Muscle of arm (tissue), 12 donors: Measurements from ENCODE around the gene ACTL8. TPM values are rescaled to one million over a fixed set of nuclear protein-coding genes. Genes with fewer than 3 reads are reported as not detected.

Source experiments
- DNase-seq: peaks from one replicate; pipeline ENCODE4 v3.0.0-alpha.2; 2013
- polyA plus RNA-seq, 12 donors: library from polyadenylated mRNA; unstranded; fragments of 120-200 nt; gene quantifications; one replicate each; pipeline ENCODE4 v1.2.1, GENCODE V29; 2013; ENCODE audit not compliant: insufficient read length in 12 of 12

ACTL8 gene
- polyA plus RNA-seq, 12 donors, result not detected

DNA sequence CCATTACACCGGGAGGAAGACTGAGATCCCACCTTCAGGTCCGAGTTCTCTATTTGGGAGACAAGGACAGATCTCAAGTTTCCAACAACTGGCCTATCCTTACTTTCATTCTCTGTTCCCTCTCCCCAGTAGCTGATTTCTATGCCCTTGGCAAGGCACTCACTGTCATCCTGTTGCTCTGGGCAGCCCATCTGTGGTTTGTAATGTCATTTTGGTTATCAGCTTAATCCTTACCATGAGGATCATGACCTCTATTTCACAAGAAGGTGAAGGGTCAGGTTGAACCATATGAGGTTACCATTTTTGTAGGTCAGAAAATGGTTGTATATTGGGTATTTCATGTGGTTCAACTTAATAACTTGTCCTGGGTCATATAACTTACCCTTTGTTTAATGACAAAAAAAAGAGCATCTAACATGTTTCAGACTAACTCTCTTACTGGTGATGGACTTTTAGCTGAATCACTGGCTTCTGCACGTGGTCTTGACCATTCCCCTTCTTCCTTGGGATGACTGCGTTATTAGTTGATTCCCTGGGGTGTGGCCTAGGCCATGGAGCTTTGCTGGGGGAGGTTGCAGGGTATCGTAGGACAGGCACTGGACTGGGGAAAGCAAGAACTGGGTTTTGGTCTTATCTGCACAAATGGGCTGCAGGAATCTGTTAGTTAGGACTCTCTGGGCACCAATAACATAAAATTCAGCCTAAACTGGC, 120.2 kb downstream of the ACTL8 start:
- DNase-seq, result no peak

- DNase-seq, result no peak
Observed at GRCh38 chr1:17875882-17876280, 120.7 kb downstream of the ACTL8 start.

Other genes with a start within 250 kb of the ACTL8 start
- 10 to 100 TPM in 11 of 12 donors, not detected in 1; 15.6 to 29.2 (median 19.0) TPM for gene ARHGEF10L, start 215.6 kb upstream of the ACTL8 start, polyA plus RNA-seq